GM12878 (cell line): ENCODE measurements around the gene OR1F1. TPM values are rescaled to one million over a fixed set of nuclear protein-coding genes. Genes with fewer than 3 reads are reported as not detected.

ENCODE experiments used
- ATAC-seq: fragments of 200-7000 bp; cut with Tn5 transposase; 3 replicates; pipeline ENCODE4 v1.9.1; 2020; ENCODE audit warnings: mild to moderate bottlenecking, moderate library complexity
- BruUV-seq: library from RNA; stranded (reverse); fragments of 400-500 nt; replicated peaks from 2 replicates; lab custom pipeline; 2021; lab: Mats Ljungman, UMichigan
- CTCF ChIA-PET: fragments of 300-600 bp; sonication (Branson Sonifier 250); formaldehyde crosslinking; extraction: SDS; loops from one replicate; lab custom pipeline; 2021; ENCODE audit warnings: inconsistent platforms; lab: Yijun Ruan, JAX
- POLR2A ChIA-PET: fragments of 350-600 bp; formaldehyde crosslinking; extraction: SDS; loops from one replicate; lab custom pipeline; 2021; ENCODE audit warnings: inconsistent platforms; lab: Charles Lee
- RAD21 ChIA-PET: fragments of 300-600 bp; sonication (Branson Sonifier 250); formaldehyde crosslinking; loops from one replicate; lab custom pipeline; 2023; ENCODE audit warnings: antibody characterized with exemption; ENCODE audit not compliant: unreplicated experiment; lab: Charles Lee
- SMC1A ChIA-PET: fragments of 300-600 bp; sonication (Branson Sonifier 250); formaldehyde crosslinking; loops from one replicate; lab custom pipeline; 2023; ENCODE audit not compliant: unreplicated experiment, uncharacterized antibody; lab: Charles Lee
- DNase-seq: peaks from one replicate; pipeline ENCODE4 v3.0.0-alpha.2; 2011; ENCODE audit warnings: low read depth, low spot score
- FAIRE-seq: peaks from 3 replicates; lab custom pipeline; 2011; peaks lifted over from hg19 to GRCh38; lab: Jason Lieb, UNC
- H2AFZ ChIP-seq: 2 replicates; pipeline ENCODE4 v1.6.0; 2011; ENCODE audit warnings: low read depth, low read length, control low read depth; ENCODE audit not compliant: control insufficient read depth
- H3K27ac ChIP-seq: 2 replicates; pipeline ENCODE4 v1.5.1; 2011; ENCODE audit warnings: control low read depth; ENCODE audit not compliant: control insufficient read depth, insufficient read depth
- H3K27me3 ChIP-seq, 2 experiments: replicated peaks in 1 of 2; 2 replicates each; pipeline versions ENCODE4 v1.6.0 to v1.6.1; 2011; ENCODE audit warnings: low read length in 1 of 2; ENCODE audit not compliant: control insufficient read depth in 2 of 2, insufficient read depth in 2 of 2
- H3K36me3 ChIP-seq, 2 experiments: 2 replicates each; pipeline ENCODE4 v1.5.1; 2011; ENCODE audit warnings: low read length in 1 of 2; ENCODE audit not compliant: control insufficient read depth in 2 of 2, insufficient read depth in 2 of 2
- H3K4me1 ChIP-seq: 2 replicates; pipeline ENCODE4 v1.6.1; 2011; ENCODE audit warnings: mild to moderate bottlenecking, low read length, moderate library complexity, mixed read lengths; ENCODE audit not compliant: control insufficient read depth, insufficient read depth
- H3K4me2 ChIP-seq: 2 replicates; pipeline ENCODE4 v1.6.0; 2011; ENCODE audit warnings: control low read depth; ENCODE audit not compliant: control insufficient read depth, insufficient read depth
- H3K4me3 ChIP-seq: fragments of 200-600 bp; sonication (generic); 2 replicates; pipeline ENCODE4 v1.5.1; 2016
- H3K79me2 ChIP-seq: 2 replicates; pipeline ENCODE4 v1.6.0; 2011; ENCODE audit warnings: low read length; ENCODE audit not compliant: control insufficient read depth, insufficient read depth
- H3K9ac ChIP-seq: 2 replicates; pipeline ENCODE4 v1.8.0; 2011; ENCODE audit warnings: low read length, control low read depth, mixed read lengths; ENCODE audit not compliant: control insufficient read depth, insufficient read depth
- H3K9me3 ChIP-seq: replicated peaks from 3 replicates; pipeline ENCODE4 v1.5.1; 2011; ENCODE audit warnings: mild to moderate bottlenecking, low read length; ENCODE audit not compliant: control insufficient read depth, insufficient read depth
- H4K20me1 ChIP-seq: 2 replicates; pipeline ENCODE4 v1.6.0; 2011; ENCODE audit not compliant: control insufficient read depth, insufficient read depth
- CREM ChIP-seq: IDR thresholded peaks from 2 replicates; pipeline ENCODE4 v1.6.1; 2014; ENCODE audit warnings: antibody characterized with exemption, low read depth
- FOXK2 ChIP-seq: fragments of 450-650 bp; IDR thresholded peaks from 2 replicates; pipeline ENCODE4 v1.6.1; 2017; ENCODE audit warnings: mild to moderate bottlenecking, moderate library complexity
- FOXM1 ChIP-seq: IDR thresholded peaks from 2 replicates; pipeline ENCODE4 v1.6.1; 2012; ENCODE audit warnings: low read depth, mild to moderate bottlenecking, inconsistent platforms, low read length, moderate library complexity
- HDAC2 ChIP-seq: fragments of 200-600 bp; sonication (generic); IDR thresholded peaks from 2 replicates; pipeline ENCODE4 v1.6.1; 2017
- HDGF ChIP-seq: fragments of 450-650 bp; IDR thresholded peaks from 2 replicates; pipeline ENCODE4 v1.6.1; 2016; ENCODE audit warnings: antibody characterized with exemption
- MYB ChIP-seq: fragments of 150-350 bp; IDR thresholded peaks from 2 replicates; pipeline ENCODE4 v1.6.1; 2014; ENCODE audit warnings: mild to moderate bottlenecking, low read depth, low read length, borderline replicate concordance
- NBN ChIP-seq: fragments of 450-650 bp; IDR thresholded peaks from 2 replicates; pipeline ENCODE4 v1.6.1; 2016
- NRF1 ChIP-seq: conservative IDR thresholded peaks from 2 replicates; pipeline ENCODE4 v1.6.1; 2011; ENCODE audit warnings: mild to moderate bottlenecking, low read depth, low read length, improper control_type of control experiment
- RELB ChIP-seq: fragments of 450-650 bp; IDR thresholded peaks from 2 replicates; pipeline ENCODE4 v1.6.1; 2017; ENCODE audit warnings: low read depth, mild to moderate bottlenecking, moderate library complexity
- SIX5 ChIP-seq: IDR thresholded peaks from 2 replicates; pipeline ENCODE4 v1.6.1; 2011; ENCODE audit warnings: mild to moderate bottlenecking, low read depth, low read length, moderate library complexity; ENCODE audit not compliant: severe bottlenecking
- SPI1 ChIP-seq: IDR thresholded peaks from 2 replicates; pipeline ENCODE4 v1.6.1; 2011; ENCODE audit warnings: low read depth, mild to moderate bottlenecking, low read length, moderate library complexity, borderline replicate concordance; ENCODE audit not compliant: insufficient read depth
- SUZ12 ChIP-seq: fragments of 200-600 bp; sonication (generic); IDR thresholded peaks from one replicate; pipeline ENCODE4 v1.6.1; 2018; ENCODE audit warnings: antibody characterized with exemption, mild to moderate bottlenecking; ENCODE audit not compliant: unreplicated experiment
- TCF12 ChIP-seq: IDR thresholded peaks from 2 replicates; pipeline ENCODE4 v1.6.1; 2011; ENCODE audit warnings: low read depth, mild to moderate bottlenecking, low read length
- ZBTB11 ChIP-seq: fragments of 450-650 bp; formaldehyde crosslinking; IDR thresholded peaks from 2 replicates; pipeline ENCODE4 v1.5.0; 2022; ENCODE audit warnings: mild to moderate bottlenecking, missing genetic modification characterization
- WGBS: methylation state at CpG from one replicate; pipeline ENCODE4 v1.1.6; 2016; ENCODE audit warnings: low lambda C conversion rate; ENCODE audit not compliant: insufficient replicate concordance, insufficient coverage; ENCODE audit errors: missing lambda C conversion rate; 5-methylcytosine and 5-hydroxymethylcytosine counted together
- in situ Hi-C: fragments of 300-500 bp; cut with MboI; formaldehyde crosslinking; loops from 9 replicates; pipeline ENCODE4 v1.14.3; 2018; ENCODE audit warnings: mixed read lengths
- intact Hi-C: fragments of 100-400 bp; cut with micrococcal nuclease; formaldehyde crosslinking; loops from one replicate; pipeline ENCODE4 v1.14.2; 2022; ENCODE audit not compliant: unreplicated experiment
- polyA plus RNA-seq, 11 experiments: library from polyadenylated mRNA; depleted of rRNA in 4 of 11; unstranded in 6 of 11; stranded (reverse) in 5 of 11; fragments of >200 nt; fragmentation: Nextera tagmentation in 4 of 11; fragmentation: Illumina TruSeq in 1 of 11; extraction: Ambion mirVana in 4 of 11; extraction: Trizol in 1 of 11; gene quantifications; 1 replicate in 1 of 11; 2 replicates in 10 of 11; pipeline versions ENCODE4 v1.2.1 to v1.2.3, GENCODE V29; 2011 to 2016; ENCODE audit warnings: inconsistent platforms in 2 of 11, missing spikeins in 2 of 11, low read depth in 1 of 11
- total RNA-seq, 4 experiments: library from RNA; depleted of rRNA in 3 of 4; stranded (reverse); fragments of >200 nt in 3 of 4; fragmentation: Illumina TruSeq in 1 of 4; extraction: Trizol in 1 of 4; gene quantifications; 2 replicates each; pipeline versions ENCODE4 v1.2.1 to v1.2.3, GENCODE V29; 2013 to 2021

OR1F1 gene
- total and polyA plus RNA-seq, 10 of the 15 experiments (the other 5 are each of a cell fraction or from before 2014, with no cell fraction given): 0.10 to 0.14 (median 0.12) TPM; not detected in 7

GRCh38 chr16:3234857-3235561, 47.0 kb downstream of the OR1F1 start, which contains the start of gene ZNF200:
TSS of gene ZNF200 (minus strand) at chr16:3235158. CDS start at chr16:3233755, 1,403 bp downstream.
- Histone ChIP-seq H3K36me3 (peaks cover 0 to 7% of the 10 kb centered on the region in 2 experiments; a peak in 2 of 4 replicates), H3K4me2 (peak within 1 kb of the TSS; percentile 80), H3K27me3 (no peaks in the 10 kb centered on the region), H3K27ac (peak within 1 kb of the TSS; percentile 96), H3K9me3 (peaks cover 9% of the 10 kb centered on the region; the same call in 2 of the 3 replicates), H3K79me2 (peaks cover 10% of the 10 kb centered on the region), H3K9ac (peak within 1 kb of the TSS; percentile 79), H3K4me3 (peak within 1 kb of the TSS; percentile 93), H3K4me1 (no peaks in the 10 kb centered on the region), H2AFZ (peak within 1 kb of the TSS; percentile 100), H4K20me1 (no peaks in the 10 kb centered on the region)
- WGBS: under 1% methylated on average over 46 of the region's 59 CpGs
- DNase-seq: peak; percentile 78
- FAIRE-seq: peak; percentile 92
- ChIA-PET POLR2A (interaction anchor here (0.9 to 1.1 kb wide), 3 partner anchors 32 to 71 kb away, joined by 3 to 8 read pairs (median 3); partner anchors contain the start of gene ZNF263), SMC1A (interaction anchor here (0.8 to 1.6 kb wide), 2 partner anchors 31 to 48 kb away, joined by 3 to 5 read pairs; partner anchors contain the start of gene ZNF263), RAD21 (interaction anchor here (0.5 kb wide), 1 partner anchor 265 kb away, joined by 3 read pairs; no protein-coding TSS in a partner anchor), CTCF (interaction anchor here (0.8 to 1.1 kb wide), 2 partner anchors 106 to 222 kb away, joined by 3 to 5 read pairs; no protein-coding TSS in a partner anchor)
- in situ Hi-C loops: no loop called here
- ATAC-seq: peak; percentile 98
- intact Hi-C loops: no loop called here
- BruUV-seq: no TSS peak
- TF ChIP-seq NRF1 (0 out of 2 replicates have a peak, but pooled peaks have one; percentile 3), NBN (peak; percentile 100), FOXK2 (no peak), RELB (peak; percentile 57; the same call in 1 of the 2 replicates), ZBTB11 (CRISPR knock-in tag) (no peak), FOXM1 (no peak), SPI1 (no peak), SIX5 (peak; percentile 76), HDAC2 (no peak), CREM (peak; percentile 96), HDGF (peak; percentile 67; the same call in 1 of the 2 replicates), MYB (no peak), SUZ12 (no peak), TCF12 (0 out of 2 replicates have a peak, but pooled peaks have one; percentile 47)
